Aorta (tissue), 5 donors: ENCODE results near the gene TRANK1. TPM values are rescaled to one million over a fixed set of nuclear protein-coding genes. Genes with fewer than 3 reads are reported as not detected.

Experiments
- ATAC-seq: fragments of 200-7000 bp; cut with Tn5 transposase; one replicate; pipeline ENCODE4 v1.9.1; 2022; ENCODE audit warnings: moderate library complexity; ENCODE audit not compliant: low FRiP score
- DNase-seq, 2 donors: peaks; one replicate each; pipeline ENCODE4 v3.0.0-alpha.2; 2020
- H3K27ac ChIP-seq, 2 donors: one replicate each; pipeline ENCODE4 v1.5.1; 2013; ENCODE audit warnings: low read length in 2 of 2, mild to moderate bottlenecking in 2 of 2, moderate library complexity in 2 of 2, control low read depth in 1 of 2, inconsistent platforms in 1 of 2, low read depth in 1 of 2
- H3K27me3 ChIP-seq, 2 donors: one replicate each; pipeline ENCODE4 v1.6.1; 2013; ENCODE audit warnings: control low read depth in 1 of 2, low read length in 1 of 2, mild to moderate bottlenecking in 1 of 2, moderate library complexity in 1 of 2; ENCODE audit not compliant: insufficient read depth in 2 of 2, control insufficient read depth in 1 of 2
- H3K36me3 ChIP-seq, 2 donors: one replicate each; pipeline ENCODE4 v1.6.1; 2013; ENCODE audit warnings: control low read depth in 1 of 2, low read length in 1 of 2, mild to moderate bottlenecking in 1 of 2; ENCODE audit not compliant: insufficient read depth in 2 of 2, control insufficient read depth in 1 of 2
- H3K4me1 ChIP-seq, 2 donors: one replicate each; pipeline ENCODE4 v1.6.1; 2013; ENCODE audit warnings: low read length in 2 of 2, control low read depth in 1 of 2, mild to moderate bottlenecking in 1 of 2, moderate library complexity in 1 of 2; ENCODE audit not compliant: insufficient read depth in 2 of 2, control insufficient read depth in 1 of 2
- H3K4me3 ChIP-seq, 2 donors: one replicate each; pipeline ENCODE4 v1.5.1; 2013; ENCODE audit warnings: low read length in 2 of 2, control low read depth in 1 of 2, mild to moderate bottlenecking in 1 of 2
- H3K9me3 ChIP-seq: one replicate; pipeline ENCODE4 v1.6.1; 2013; ENCODE audit warnings: mild to moderate bottlenecking, low read length; ENCODE audit not compliant: control insufficient read depth
- WGBS, 2 donors: extraction: QIAGEN DNeasy Blood & Tissue Kit; methylation state at CpG; one replicate each; pipeline ENCODE4 v1.1.7; 2013; 5-methylcytosine and 5-hydroxymethylcytosine counted together
- intact Hi-C, 2 donors: fragments of 100-400 bp; cut with DNase I; formaldehyde crosslinking; loops; one replicate each; pipeline versions ENCODE4 v1.14.2 to v1.15.0; 2022
- long read RNA-seq, 2 donors: library from polyadenylated mRNA; unstranded; transcript quantifications; one replicate each; pipeline ENCODE4 v2.0.0, GENCODE V29; 2020 to 2021
- polyA plus RNA-seq, 2 donors: library from polyadenylated mRNA; stranded (reverse); fragments of 200-250 nt; gene quantifications; one replicate each; pipeline ENCODE4 v1.2.3, GENCODE V29; 2013
- total RNA-seq, 2 donors: library from RNA; stranded (reverse); fragmentation: NEBNext Ultra II Directional; extraction: Animal tissue kit (Norgen Biotek cat#: 25700); gene quantifications; one replicate each; pipeline ENCODE4 v1.2.1, GENCODE V29; 2021
- donor health status: healthy with polysubstance abuse.
- donor health status: Bipolar disorder and iron deficiency.
- donor health status: DM: no; HTN: no; CAD: no.
- donor health status: DM: no; HTN: no; CAD: no.
- donor health status: DM: yes; HTN: yes; CAD: no.

TRANK1 gene
- 10 to 100 TPM; 24.9 to 47.1 TPM for total RNA-seq
- polyA plus RNA-seq, result 10 to 100 TPM in 1 of 2 donors, 1 to 10 TPM in 1; 5.0 to 40.9 TPM
- long read RNA-seq, donor 1, partial matches to known transcripts, result 15 of 28 reads
- long read RNA-seq, donor 1, other reads (novel, unspliced or antisense), result 13 of 28 reads
- long read RNA-seq, donor 2, full-length matches to known transcripts, result 1 of 22 reads
- long read RNA-seq, donor 2, partial matches to known transcripts, result 10 of 22 reads
- long read RNA-seq, donor 2, other reads (novel, unspliced or antisense), result 11 of 22 reads

GRCh38 chr3:36944641-36945270, at the start of gene TRANK1:
Gene TRANK1 (minus strand): TSS chr3:36945054. CDS start chr3:36944809, 245 bp downstream.
- H3K27ac ChIP-seq, result peak within 1 kb of the TSS in 1 of 2 donors; percentile 4
- 1 to 2% methylated on average over 64 to 68 of the region's 68 CpGs for WGBS, 2 donors
- H3K27me3 ChIP-seq, result no peaks in the 10 kb centered on the region
- no peaks in the 10 kb centered on the region for H3K36me3 ChIP-seq
- peak within 1 kb of the TSS; percentile 57 to 61 for H3K4me3 ChIP-seq
- peaks cover 3 to 7% of the 10 kb centered on the region in 2 donors for H3K4me1 ChIP-seq
- DNase-seq, result peak; percentile 87
- H3K9me3 ChIP-seq, result no peaks in the 10 kb centered on the region
- ATAC-seq, result peak; percentile 77
- intact Hi-C loops, result no loop called here

- intact Hi-C loops, result no loop called here
- WGBS, 2 donors, result 1% methylated on average over 47 of the region's 47 CpGs
- no peaks in the 10 kb centered on the region for H3K4me1 ChIP-seq
Observed at GRCh38 chr3:36993326-36994283, 48.8 kb upstream of the TRANK1 start, which contains the start of gene MLH1. Gene MLH1 (plus strand): TSS chr3:36993518. CDS start chr3:36993548, 30 bp downstream.

GRCh38 chr3:36992806-36993325, 48.0 kb upstream of the TRANK1 start, which contains the start of gene EPM2AIP1:
Gene EPM2AIP1 (minus strand): TSS chr3:36993131. CDS start chr3:36993077, 54 bp downstream.
- Histone ChIP-seq H3K27ac (peak within 1 kb of the TSS; percentile 88 to 96), H3K4me1 (no peaks in the 10 kb centered on the region), H3K4me3 (peak within 1 kb of the TSS; percentile 52 to 76), H3K27me3 (no peaks in the 10 kb centered on the region), H3K9me3 (no peaks in the 10 kb centered on the region), H3K36me3 (peaks cover 0 to 2% of the 10 kb centered on the region in 2 donors)
- DNase-seq (peak; percentile 96 to 99), ATAC-seq (peak; percentile 96)
- WGBS, 2 donors, result 0 to 1% methylated on average over 37 to 48 of the region's 48 CpGs
- intact Hi-C loops, result no loop called here

More at GRCh38 chr3:36993326-36994283, 48.8 kb upstream of the TRANK1 start, which contains the start of gene MLH1:
- ATAC-seq (peak; percentile 98), DNase-seq (peak; percentile 97 to 98)
- H3K36me3 ChIP-seq, result peaks cover 0 to 2% of the 10 kb centered on the region in 2 donors
- H3K4me3 ChIP-seq, result peak within 1 kb of the TSS; percentile 52 to 76
- H3K27ac ChIP-seq, result peak within 1 kb of the TSS; percentile 88 to 96
- no peaks in the 10 kb centered on the region for H3K27me3 ChIP-seq
- H3K9me3 ChIP-seq, result no peaks in the 10 kb centered on the region

DNA sequence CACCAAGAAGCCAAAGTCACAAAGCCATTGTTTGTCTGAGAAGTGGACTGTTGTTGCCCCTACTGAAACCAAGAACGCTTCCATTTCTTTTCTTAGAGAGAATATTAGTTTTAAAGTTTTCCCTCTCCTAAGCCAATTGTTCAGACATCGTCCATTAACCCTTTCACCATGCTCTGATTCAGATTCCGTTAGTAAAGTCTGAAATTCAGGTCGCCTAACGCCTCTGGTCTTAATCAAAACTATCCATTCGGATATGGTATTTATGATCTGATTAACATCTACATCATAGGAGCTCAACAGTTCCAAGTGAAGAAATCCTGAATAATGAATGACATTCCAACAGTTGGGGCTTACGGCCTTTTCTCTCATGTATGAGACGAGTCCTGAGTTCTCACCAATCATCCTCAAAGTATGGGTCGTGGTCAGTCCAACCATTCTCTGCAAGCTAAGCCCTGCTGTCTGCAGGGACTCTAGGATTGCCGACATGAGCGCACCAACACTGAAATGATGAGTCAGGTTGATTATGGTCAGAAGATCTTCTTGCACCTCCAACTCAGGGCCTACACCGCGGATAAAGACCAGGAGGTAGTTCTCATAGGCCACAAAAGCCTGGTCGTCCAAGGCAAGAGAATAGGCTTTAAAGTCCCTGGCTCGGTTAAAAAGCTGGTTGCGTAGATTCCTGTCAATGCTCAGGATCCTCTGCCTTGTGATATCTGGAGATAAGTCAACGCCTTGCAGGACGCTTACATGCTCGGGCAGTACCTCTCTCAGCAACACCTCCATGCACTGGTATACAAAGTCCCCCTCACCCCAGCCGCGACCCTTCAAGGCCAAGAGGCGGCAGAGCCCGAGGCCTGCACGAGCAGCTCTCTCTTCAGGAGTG, 47.3 kb upstream of the TRANK1 start:
- intact Hi-C loops, result no loop called here
- Histone ChIP-seq H3K4me3 (peak overlapping the region; percentile 48 to 76), H3K27me3 (no peaks in the 10 kb centered on the region), H3K4me1 (no peaks in the 10 kb centered on the region), H3K36me3 (peaks cover 0 to under 1% of the 10 kb centered on the region in 2 donors), H3K9me3 (no peaks in the 10 kb centered on the region), H3K27ac (peak overlapping the region; percentile 78 to 94)
- peak; percentile 0 for ATAC-seq
- 4% methylated on average over 24 of the region's 24 CpGs for WGBS, 2 donors
- no peak for DNase-seq

- Histone ChIP-seq H3K27ac (no peak overlapping the region), H3K9me3 (no peaks in the 10 kb centered on the region), H3K36me3 (peaks cover 0 to 2% of the 10 kb centered on the region in 2 donors), H3K27me3 (no peaks in the 10 kb centered on the region), H3K4me1 (no peaks in the 10 kb centered on the region), H3K4me3 (peak overlapping the region; percentile 43 to 48)
- ATAC-seq (no peak), DNase-seq (no peak)
- 66 to 69% methylated on average over 3 of the region's 3 CpGs for WGBS, 2 donors
- intact Hi-C loops, result no loop called here
Observed at GRCh38 chr3:36991147-36991546, 46.3 kb upstream of the TRANK1 start.

GRCh38 chr3:36989568-36989967, 44.7 kb upstream of the TRANK1 start:
- Histone ChIP-seq H3K4me1 (no peaks in the 10 kb centered on the region), H3K9me3 (no peaks in the 10 kb centered on the region), H3K4me3 (peak overlapping the region; percentile 24 to 57), H3K27me3 (no peaks in the 10 kb centered on the region), H3K27ac (no peak overlapping the region), H3K36me3 (peaks cover 2 to 6% of the 10 kb centered on the region in 2 donors)
- ATAC-seq (no peak), DNase-seq (no peak)
- intact Hi-C loops, result no loop called here

- no peak overlapping the region for H3K27ac ChIP-seq
Observed at GRCh38 chr3:36989005-36989404, 44.2 kb upstream of the TRANK1 start.

More at GRCh38 chr3:36989005-36989404, 44.2 kb upstream of the TRANK1 start:
- no peaks in the 10 kb centered on the region for H3K27me3 ChIP-seq
- no peaks in the 10 kb centered on the region for H3K9me3 ChIP-seq
- ATAC-seq, result no peak
- WGBS, 2 donors, result 41 to 47% methylated on average over 3 of the region's 3 CpGs
- H3K36me3 ChIP-seq, result peaks cover 2 to 6% of the 10 kb centered on the region in 2 donors
- no peak for DNase-seq
- no peaks in the 10 kb centered on the region for H3K4me1 ChIP-seq
- peak overlapping the region; percentile 14 to 24 for H3K4me3 ChIP-seq
- intact Hi-C loops, result no loop called here
